IMR-90 (cell line): ENCODE results near the gene PHACTR2. TPM values are rescaled to one million over a fixed set of nuclear protein-coding genes. Genes with fewer than 3 reads are reported as not detected.

Experiments
- ATAC-seq: fragments of 200-7000 bp; cut with Tn5 transposase; 2 replicates; pipeline ENCODE4 v1.9.1; 2020; ENCODE audit warnings: low read depth, mild to moderate bottlenecking, moderate library complexity
- BruUV-seq: library from RNA; stranded (reverse); fragments of 400-500 nt; replicated peaks from 2 replicates; lab custom pipeline; 2021; lab: Mats Ljungman, UMichigan
- CTCF ChIA-PET: fragments of 300-600 bp; formaldehyde crosslinking; extraction: SDS; loops from one replicate; lab custom pipeline; 2021; ENCODE audit warnings: antibody characterized with exemption; lab: Yijun Ruan, JAX
- POLR2A ChIA-PET: fragments of 300-600 bp; sonication (Branson Sonifier 250); formaldehyde crosslinking; loops from one replicate; lab custom pipeline; 2022; ENCODE audit warnings: antibody characterized with exemption; ENCODE audit not compliant: unreplicated experiment; lab: Charles Lee
- DNase-seq: peaks from one replicate; pipeline ENCODE4 v3.0.0; 2013
- H2AFZ ChIP-seq: replicated peaks from 2 replicates; pipeline ENCODE3; 2013; ENCODE audit warnings: low read length, mild to moderate bottlenecking; ENCODE audit not compliant: poor library complexity
- H2AK5ac ChIP-seq: 2 replicates; pipeline ENCODE4 v1.6.1; 2013; ENCODE audit warnings: low read depth, low read length, inconsistent platforms
- H2AK9ac ChIP-seq: replicated peaks from 2 replicates; pipeline ENCODE3; 2013; ENCODE audit warnings: mild to moderate bottlenecking, low read depth, low read length, moderate library complexity; ENCODE audit not compliant: poor library complexity
- H2BK120ac ChIP-seq: 2 replicates; pipeline ENCODE4 v1.6.1; 2013; ENCODE audit warnings: low read depth, low read length, inconsistent platforms
- H2BK15ac ChIP-seq: 3 replicates; pipeline ENCODE4 v1.6.1; 2013; ENCODE audit warnings: low read depth, low read length, inconsistent platforms
- H2BK20ac ChIP-seq: 2 replicates; pipeline ENCODE4 v1.6.1; 2013; ENCODE audit warnings: low read depth, mild to moderate bottlenecking, inconsistent platforms, low read length, moderate library complexity
- H2BK5ac ChIP-seq: 2 replicates; pipeline ENCODE4 v1.6.1; 2013; ENCODE audit warnings: mild to moderate bottlenecking, low read depth, low read length, inconsistent platforms; ENCODE audit not compliant: poor library complexity, severe bottlenecking
- H3K14ac ChIP-seq: replicated peaks from 2 replicates; pipeline ENCODE4 v1.6.1; 2013; ENCODE audit warnings: low read depth, low read length, inconsistent platforms
- H3K18ac ChIP-seq: 2 replicates; pipeline ENCODE4 v1.6.1; 2013; ENCODE audit warnings: low read depth, low read length, control low read depth
- H3K23ac ChIP-seq: 2 replicates; pipeline ENCODE4 v1.6.1; 2013; ENCODE audit warnings: low read depth, low read length, inconsistent platforms
- H3K27ac ChIP-seq: 2 replicates; pipeline ENCODE4 v1.5.1; 2013; ENCODE audit warnings: mild to moderate bottlenecking, control low read depth, low read length; ENCODE audit not compliant: insufficient read depth
- H3K27me3 ChIP-seq: 2 replicates; pipeline ENCODE4 v1.6.1; 2013; ENCODE audit warnings: low read length; ENCODE audit not compliant: control insufficient read depth, insufficient read depth
- H3K36me3 ChIP-seq: 2 replicates; pipeline ENCODE4 v1.6.1; 2013; ENCODE audit warnings: low read length, mixed read lengths; ENCODE audit not compliant: control insufficient read depth, insufficient read depth
- H3K4ac ChIP-seq: 2 replicates; pipeline ENCODE4 v1.6.1; 2013; ENCODE audit warnings: low read depth, low read length, inconsistent platforms
- H3K4me1 ChIP-seq: 2 replicates; pipeline ENCODE4 v1.6.1; 2013; ENCODE audit warnings: low read length, mixed read lengths; ENCODE audit not compliant: control insufficient read depth, insufficient read depth
- H3K4me2 ChIP-seq: 2 replicates; pipeline ENCODE4 v1.6.1; 2013; ENCODE audit warnings: low read depth, mild to moderate bottlenecking, control low read depth, low read length, moderate library complexity
- H3K4me3 ChIP-seq: 2 replicates; pipeline ENCODE4 v1.5.1; 2013; ENCODE audit warnings: low read depth, mild to moderate bottlenecking, control low read depth, low read length, moderate library complexity; ENCODE audit not compliant: insufficient read depth
- H3K56ac ChIP-seq: 2 replicates; pipeline ENCODE4 v1.6.1; 2013; ENCODE audit warnings: low read length, inconsistent platforms; ENCODE audit not compliant: insufficient read depth; ENCODE audit errors: extremely low read depth
- H3K79me1 ChIP-seq, 2 experiments: 2 replicates each; pipeline ENCODE4 v1.6.1; 2013; ENCODE audit warnings: low read length in 2 of 2, inconsistent platforms in 1 of 2, low read depth in 1 of 2
- H3K9ac ChIP-seq: 2 replicates; pipeline ENCODE4 v1.6.1; 2013; ENCODE audit warnings: low read depth, low read length, control low read depth
- H3K9me1 ChIP-seq: 2 replicates; pipeline ENCODE4 v1.6.1; 2013; ENCODE audit warnings: low read length, inconsistent platforms; ENCODE audit not compliant: insufficient read depth
- H3K9me3 ChIP-seq: 2 replicates; pipeline ENCODE4 v1.6.1; 2013; ENCODE audit warnings: low read length; ENCODE audit not compliant: control insufficient read depth, insufficient read depth
- H4K20me1 ChIP-seq: 2 replicates; pipeline ENCODE4 v1.6.1; 2013; ENCODE audit warnings: low read length, inconsistent platforms; ENCODE audit not compliant: insufficient read depth
- H4K5ac ChIP-seq: 2 replicates; pipeline ENCODE4 v1.6.1; 2013; ENCODE audit warnings: mild to moderate bottlenecking, low read depth, low read length, control low read depth
- H4K8ac ChIP-seq, 2 experiments: 2 replicates each; pipeline ENCODE4 v1.6.1; 2013; ENCODE audit warnings: low read depth in 2 of 2, low read length in 2 of 2, control low read depth in 1 of 2, inconsistent platforms in 1 of 2
- H4K91ac ChIP-seq: 2 replicates; pipeline ENCODE4 v1.6.1; 2013; ENCODE audit warnings: low read depth, low read length, inconsistent platforms; ENCODE audit not compliant: insufficient read depth
- BHLHE40 ChIP-seq: fragments of 150-350 bp; IDR thresholded peaks from 2 replicates; pipeline ENCODE4 v1.6.1; 2016; ENCODE audit warnings: mild to moderate bottlenecking, low read depth, low read length
- CEBPB ChIP-seq: IDR thresholded peaks from 2 replicates; pipeline ENCODE4 v1.6.1; 2012; ENCODE audit warnings: low read depth, low read length, improper control_type of control experiment
- CHD1 ChIP-seq: IDR thresholded peaks from 2 replicates; pipeline ENCODE4 v1.6.1; 2012; ENCODE audit warnings: low read depth, low read length, improper control_type of control experiment
- FOS ChIP-seq: fragments of 150-350 bp; IDR thresholded peaks from 2 replicates; pipeline ENCODE4 v1.6.1; 2016; ENCODE audit warnings: low read depth, low read length
- MAZ ChIP-seq: IDR thresholded peaks from 2 replicates; pipeline ENCODE4 v1.6.1; 2012; ENCODE audit warnings: low read depth, mild to moderate bottlenecking, low read length, improper control_type of control experiment, moderate library complexity, borderline replicate concordance
- POLR2A ChIP-seq: IDR thresholded peaks from 2 replicates; pipeline ENCODE4 v1.6.1; 2012; ENCODE audit warnings: mild to moderate bottlenecking, low read depth, low read length
- RCOR1 ChIP-seq: IDR thresholded peaks from 2 replicates; pipeline ENCODE4 v1.6.1; 2012; ENCODE audit warnings: mild to moderate bottlenecking, low read length, improper control_type of control experiment; ENCODE audit not compliant: insufficient replicate concordance
- dilution Hi-C: fragments of 300-500 bp; cut with HindIII; formaldehyde crosslinking; loops from one replicate; pipeline ENCODE4 v1.14.3; 2018; ENCODE audit warnings: low sequenced_read_pairs; ENCODE audit not compliant: unreplicated experiment
- in situ Hi-C: fragments of 300-500 bp; cut with MboI; formaldehyde crosslinking; loops from 3 replicates; pipeline ENCODE4 v1.14.3; 2019; ENCODE audit warnings: low sequenced_read_pairs, inconsistent platforms, mixed read lengths
- intact Hi-C: fragments of 100-400 bp; cut with micrococcal nuclease; formaldehyde crosslinking; loops from 2 replicates; pipeline ENCODE4 v1.10.0; 2022
- polyA plus RNA-seq, 3 experiments: library from polyadenylated mRNA; depleted of rRNA; stranded (reverse); fragments of >200 nt; gene quantifications; 2 replicates each; pipeline ENCODE4 v1.2.3, GENCODE V29; 2012; ENCODE audit warnings: low replicate concordance in 1 of 3
- total RNA-seq: library from RNA; depleted of rRNA; stranded (reverse); fragments of >200 nt; gene quantifications from 2 replicates; pipeline ENCODE4 v1.2.3, GENCODE V29; 2012
- TF ChIP-seq, protein P1 (sequence below): fragments of 150-350 bp; IDR thresholded peaks from 2 replicates; pipeline ENCODE4 v1.6.1; 2017; ENCODE audit warnings: mild to moderate bottlenecking, antibody characterized with exemption, low read length, low read depth
- TF ChIP-seq, protein P2 (sequence below): fragments of 150-350 bp; IDR thresholded peaks from 2 replicates; pipeline ENCODE4 v1.6.1; 2016; ENCODE audit warnings: low read depth, mild to moderate bottlenecking, low read length, moderate library complexity, borderline replicate concordance

The PHACTR2 gene
- total and polyA plus RNA-seq, 2 of the 4 experiments (the other 2 are of a cell fraction): 14.5 to 74.2 TPM

DNA sequence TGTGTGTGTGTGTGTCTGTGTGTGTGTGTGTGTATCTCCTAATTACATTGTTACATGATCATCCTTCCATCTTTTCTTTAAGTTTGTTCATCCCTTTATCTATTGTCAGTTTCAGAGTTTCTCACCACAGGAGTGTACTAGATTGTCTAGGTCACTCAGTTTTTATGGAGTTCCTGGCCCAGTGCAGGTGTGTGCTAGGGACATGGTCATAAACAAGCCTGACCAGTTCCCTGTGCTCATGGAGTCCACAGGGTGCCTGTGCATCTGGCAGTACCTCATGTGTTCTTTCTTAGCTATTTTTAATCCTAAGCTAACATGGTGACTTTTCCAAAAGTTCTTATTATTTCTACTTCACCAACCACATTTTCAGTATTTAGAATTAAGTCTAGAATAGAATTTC is 43.9 kb downstream of the PHACTR2 start:
- no peak overlapping the region for H2AK9ac ChIP-seq
- H3K36me3 ChIP-seq: peaks cover 17% of the 10 kb centered on the region
- in situ Hi-C loops (no loop called here), dilution Hi-C loops (no loop called here), intact Hi-C loops (no loop called here)
- DNase-seq (no peak), ATAC-seq (no peak)
- no peak overlapping the region for H3K4ac ChIP-seq
- no peak overlapping the region for H3K56ac ChIP-seq
- H2AK5ac ChIP-seq: no peak overlapping the region
- no peaks in the 10 kb centered on the region for H4K20me1 ChIP-seq
- no peak overlapping the region for H3K18ac ChIP-seq
- H4K91ac ChIP-seq: no peak overlapping the region
- H4K8ac ChIP-seq: no peak overlapping the region
- H3K9me3 ChIP-seq: no peaks in the 10 kb centered on the region; the same call in none of the 2 replicates
- ChIA-PET CTCF (no interaction called here), POLR2A (no interaction called here)
- H3K4me1 ChIP-seq: no peaks in the 10 kb centered on the region
- no peak overlapping the region for H2BK120ac ChIP-seq
- H2BK20ac ChIP-seq: no peak overlapping the region
- H3K23ac ChIP-seq: no peak overlapping the region
- BruUV-seq: no TSS peak
- H2BK5ac ChIP-seq: no peak overlapping the region
- H3K14ac ChIP-seq: no peak overlapping the region
- H3K4me2 ChIP-seq: no peak overlapping the region
- H3K9ac ChIP-seq: no peak overlapping the region
- H3K79me1 ChIP-seq: peaks cover 28 to 57% of the 10 kb centered on the region in 2 experiments
- no peak overlapping the region for H2AFZ ChIP-seq
- H3K9me1 ChIP-seq: peaks cover 4% of the 10 kb centered on the region; the same call in 1 of the 2 replicates
- TF ChIP-seq CEBPB (no peak), FOS (no peak), MAZ (no peak), BHLHE40 (no peak), CHD1 (no peak), POLR2A (no peak), RCOR1 (no peak)
- TF ChIP-seq, protein P1, sequence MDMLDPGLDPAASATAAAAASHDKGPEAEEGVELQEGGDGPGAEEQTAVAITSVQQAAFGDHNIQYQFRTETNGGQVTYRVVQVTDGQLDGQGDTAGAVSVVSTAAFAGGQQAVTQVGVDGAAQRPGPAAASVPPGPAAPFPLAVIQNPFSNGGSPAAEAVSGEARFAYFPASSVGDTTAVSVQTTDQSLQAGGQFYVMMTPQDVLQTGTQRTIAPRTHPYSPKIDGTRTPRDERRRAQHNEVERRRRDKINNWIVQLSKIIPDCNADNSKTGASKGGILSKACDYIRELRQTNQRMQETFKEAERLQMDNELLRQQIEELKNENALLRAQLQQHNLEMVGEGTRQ: no peak
- TF ChIP-seq, protein P2, sequence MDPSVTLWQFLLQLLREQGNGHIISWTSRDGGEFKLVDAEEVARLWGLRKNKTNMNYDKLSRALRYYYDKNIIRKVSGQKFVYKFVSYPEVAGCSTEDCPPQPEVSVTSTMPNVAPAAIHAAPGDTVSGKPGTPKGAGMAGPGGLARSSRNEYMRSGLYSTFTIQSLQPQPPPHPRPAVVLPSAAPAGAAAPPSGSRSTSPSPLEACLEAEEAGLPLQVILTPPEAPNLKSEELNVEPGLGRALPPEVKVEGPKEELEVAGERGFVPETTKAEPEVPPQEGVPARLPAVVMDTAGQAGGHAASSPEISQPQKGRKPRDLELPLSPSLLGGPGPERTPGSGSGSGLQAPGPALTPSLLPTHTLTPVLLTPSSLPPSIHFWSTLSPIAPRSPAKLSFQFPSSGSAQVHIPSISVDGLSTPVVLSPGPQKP: no peak
- no peak overlapping the region for H3K27ac ChIP-seq
- H3K27me3 ChIP-seq: no peaks in the 10 kb centered on the region
- H2BK15ac ChIP-seq: no peak overlapping the region
- H3K4me3 ChIP-seq: no peak overlapping the region
- no peak overlapping the region for H4K5ac ChIP-seq
